ENCODE data around the gene CTNNA1.

Gene CTNNA1

DNA sequence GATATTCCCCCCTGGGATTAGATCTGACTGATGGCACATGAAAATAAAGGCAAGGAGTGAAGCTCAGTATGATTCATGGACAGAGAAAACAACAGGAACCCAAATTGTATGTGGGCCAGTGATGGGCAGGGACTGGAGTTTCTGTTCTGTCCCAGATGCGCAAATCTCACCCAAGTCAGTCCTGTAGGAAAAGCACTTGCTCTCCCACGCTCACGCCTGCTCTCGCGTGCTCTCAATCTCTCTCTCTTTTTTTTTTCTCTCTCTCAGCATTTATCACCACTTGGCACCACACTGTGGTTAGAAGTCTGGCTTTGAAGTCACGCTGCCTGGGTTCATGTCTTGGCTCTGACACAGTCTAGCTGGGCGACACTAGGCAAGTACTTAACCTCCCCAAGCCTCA lies 228.4 kb downstream of the CTNNA1 start:
- no peaks in the 10 kb centered on the region for H3K9me3 ChIP-seq (ENCODE audit: control insufficient read depth, insufficient read depth, low read depth, low read length)
- no peak overlapping the region for H3K27ac ChIP-seq (ENCODE audit: extremely low read depth, low read depth, low read length)
- TF ChIP-seq ZIC2 (tag by site-specific recombination; IDR thresholded peaks at IDR 0.05) (no peak), ZNF146 (tag by site-specific recombination; IDR thresholded peaks at IDR 0.05) (no peak), ZSCAN23 (tag by site-specific recombination; IDR thresholded peaks at IDR 0.05) (no peak), ZNF266 (tag by site-specific recombination; IDR thresholded peaks at IDR 0.05; ENCODE audit: low read depth) (no peak), ZNF473 (tag by site-specific recombination; IDR thresholded peaks at IDR 0.05) (no peak), ZNF138 (tag by site-specific recombination; IDR thresholded peaks at IDR 0.05; ENCODE audit: borderline replicate concordance) (no peak), ZNF701 (tag by site-specific recombination; IDR thresholded peaks at IDR 0.05) (no peak), KLF16 (tag by site-specific recombination; IDR thresholded peaks at IDR 0.05) (no peak), ZNF433 (tag by site-specific recombination; IDR thresholded peaks at IDR 0.05; ENCODE audit: low read depth) (no peak), ZNF416 (tag by site-specific recombination; IDR thresholded peaks at IDR 0.05) (no peak), TCF7L2 (IDR thresholded peaks at IDR 0.05; ENCODE audit: borderline replicate concordance, low read depth, low read length) (no peak), ATF2 (tag by site-specific recombination; IDR thresholded peaks at IDR 0.05; ENCODE audit: low read depth) (no peak), ZNF747 (tag by site-specific recombination; IDR thresholded peaks at IDR 0.05) (no peak), GLIS2 (tag by site-specific recombination; IDR thresholded peaks at IDR 0.05) (no peak), ZNF791 (tag by site-specific recombination; IDR thresholded peaks at IDR 0.05) (no peak), ZNF423 (tag by site-specific recombination; IDR thresholded peaks at IDR 0.05) (no peak), ZNF2 (tag by site-specific recombination; IDR thresholded peaks at IDR 0.05) (no peak)
- TF ChIP-seq, protein P1, sequence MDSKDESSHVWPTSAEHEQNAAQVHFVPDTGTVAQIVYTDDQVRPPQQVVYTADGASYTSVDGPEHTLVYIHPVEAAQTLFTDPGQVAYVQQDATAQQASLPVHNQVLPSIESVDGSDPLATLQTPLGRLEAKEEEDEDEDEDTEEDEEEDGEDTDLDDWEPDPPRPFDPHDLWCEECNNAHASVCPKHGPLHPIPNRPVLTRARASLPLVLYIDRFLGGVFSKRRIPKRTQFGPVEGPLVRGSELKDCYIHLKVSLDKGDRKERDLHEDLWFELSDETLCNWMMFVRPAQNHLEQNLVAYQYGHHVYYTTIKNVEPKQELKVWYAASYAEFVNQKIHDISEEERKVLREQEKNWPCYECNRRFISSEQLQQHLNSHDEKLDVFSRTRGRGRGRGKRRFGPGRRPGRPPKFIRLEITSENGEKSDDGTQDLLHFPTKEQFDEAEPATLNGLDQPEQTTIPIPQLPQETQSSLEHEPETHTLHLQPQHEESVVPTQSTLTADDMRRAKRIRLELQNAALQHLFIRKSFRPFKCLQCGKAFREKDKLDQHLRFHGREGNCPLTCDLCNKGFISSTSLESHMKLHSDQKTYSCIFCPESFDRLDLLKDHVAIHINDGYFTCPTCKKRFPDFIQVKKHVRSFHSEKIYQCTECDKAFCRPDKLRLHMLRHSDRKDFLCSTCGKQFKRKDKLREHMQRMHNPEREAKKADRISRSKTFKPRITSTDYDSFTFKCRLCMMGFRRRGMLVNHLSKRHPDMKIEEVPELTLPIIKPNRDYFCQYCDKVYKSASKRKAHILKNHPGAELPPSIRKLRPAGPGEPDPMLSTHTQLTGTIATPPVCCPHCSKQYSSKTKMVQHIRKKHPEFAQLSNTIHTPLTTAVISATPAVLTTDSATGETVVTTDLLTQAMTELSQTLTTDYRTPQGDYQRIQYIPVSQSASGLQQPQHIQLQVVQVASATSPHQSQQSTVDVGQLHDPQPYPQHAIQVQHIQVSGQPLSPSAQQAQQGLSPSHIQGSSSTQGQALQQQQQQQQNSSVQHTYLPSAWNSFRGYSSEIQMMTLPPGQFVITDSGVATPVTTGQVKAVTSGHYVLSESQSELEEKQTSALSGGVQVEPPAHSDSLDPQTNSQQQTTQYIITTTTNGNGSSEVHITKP (tag by site-specific recombination; IDR thresholded peaks at IDR 0.05): no peak
- POLR2A ChIA-PET: no interaction called here
- H3K36me3 ChIP-seq (ENCODE audit: control insufficient read depth in 2 of 2, insufficient read depth in 1 of 2, low read length in 2 of 2): no peaks in the 10 kb centered on the region
- CTCF ChIA-PET: interaction anchor here (0.7 kb wide), 1 partner anchor 20 kb away, joined by 6 read pairs; no protein-coding TSS in a partner anchor
- no peaks in the 10 kb centered on the region for H3K4me1 ChIP-seq (ENCODE audit: control insufficient read depth, insufficient read depth, low read length)
- no peak overlapping the region for H3K4me3 ChIP-seq (ENCODE audit: low read depth, low read length)

- ChIA-PET CTCF (interaction anchor here (0.7 kb wide), 1 partner anchor 341 kb away, joined by 3 read pairs; no protein-coding TSS in a partner anchor), POLR2A (no interaction called here)
- no peaks in the 10 kb centered on the region for H3K36me3 ChIP-seq (ENCODE audit: control insufficient read depth in 2 of 2, insufficient read depth in 1 of 2, low read length in 2 of 2)
Observed at GRCh38 chr5:138983984-138984383, 230.8 kb downstream of the CTNNA1 start.

More at GRCh38 chr5:138983984-138984383, 230.8 kb downstream of the CTNNA1 start:
- TF ChIP-seq ZNF76 (tag by site-specific recombination; IDR thresholded peaks at IDR 0.05; ENCODE audit: borderline replicate concordance, low read depth): no peak
- no peak for TF ChIP-seq ZNF530 (tag by site-specific recombination; IDR thresholded peaks at IDR 0.05; ENCODE audit: low read depth)
- TF ChIP-seq ZNF629 (tag by site-specific recombination; IDR thresholded peaks at IDR 0.05): no peak
- no peak for TF ChIP-seq ZNF560 (tag by site-specific recombination; IDR thresholded peaks at IDR 0.05; ENCODE audit: borderline replicate concordance)
- no peaks in the 10 kb centered on the region for H3K4me1 ChIP-seq (ENCODE audit: control insufficient read depth, insufficient read depth, low read length)
- no peak overlapping the region for H3K4me3 ChIP-seq (ENCODE audit: low read depth, low read length)
- H3K27ac ChIP-seq (ENCODE audit: extremely low read depth, low read depth, low read length): no peak overlapping the region
- no peaks in the 10 kb centered on the region for H3K9me3 ChIP-seq (ENCODE audit: control insufficient read depth, insufficient read depth, low read depth, low read length)

All from HEK293 (cell line).